ENCODE measurements around the gene AMFR. TPM values are rescaled to one million over a fixed set of nuclear protein-coding genes. Genes with fewer than 3 reads are reported as not detected.
A peak's percentile ranks its signal among the peaks of the same experiment; 100 is the strongest.

Gene AMFR
- total and polyA plus RNA-seq, 2 of the 13 experiments (the other 11 are each of a cell fraction or from before 2014, with no cell fraction given) = 52.9 to 108 TPM

DNA sequence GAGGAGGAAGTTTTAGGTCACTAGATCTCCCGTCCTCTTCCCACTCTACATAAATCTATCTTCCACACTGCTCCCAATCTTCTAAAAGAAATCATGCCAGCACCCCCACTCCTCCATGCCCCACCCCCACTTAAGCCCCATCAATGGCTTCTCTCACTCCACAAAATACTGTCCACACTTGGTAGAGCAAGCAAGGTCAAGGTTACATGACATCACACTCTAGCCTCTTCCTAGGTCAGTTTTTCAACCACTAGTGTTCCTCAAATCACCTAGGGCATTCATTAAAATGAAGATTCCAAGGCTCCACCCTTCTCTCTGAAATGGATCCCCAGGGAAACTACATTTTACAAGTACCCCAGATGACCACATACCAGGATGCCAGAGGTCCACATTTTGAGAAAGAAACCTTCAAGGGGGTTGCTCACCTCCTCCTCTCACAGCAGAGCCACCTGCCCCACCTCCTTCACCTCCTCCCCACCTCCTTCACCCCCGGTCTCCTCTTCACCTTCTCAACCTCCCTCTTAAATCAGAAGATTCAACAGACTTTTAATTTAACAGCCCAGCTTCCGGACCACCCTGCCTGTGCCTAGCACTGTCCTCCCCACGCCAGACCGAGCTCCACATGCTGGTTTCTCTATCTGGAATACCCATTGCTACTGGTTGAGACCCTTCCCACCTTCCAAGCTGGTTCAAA, 3.2 kb downstream of the AMFR start:
- in situ Hi-C loops (cut with HindIII; ENCODE audit: extremely low pct_ligation_motif_present, low pct_unique_long_range_greater_than_20kb) = no loop called here
- BruUV-seq (replicated peaks) = no TSS peak
- TF ChIP-seq ZNF710 (CRISPR knock-in tag; IDR thresholded peaks at IDR 0.05; ENCODE audit: borderline replicate concordance) = no peak
- TF ChIP-seq ZNF225 (CRISPR knock-in tag; IDR thresholded peaks at IDR 0.05) = no peak
- no peak for TF ChIP-seq ZBTB1 (CRISPR knock-in tag; IDR thresholded peaks at IDR 0.05; ENCODE audit: borderline replicate concordance)
- TF ChIP-seq, protein P1, sequence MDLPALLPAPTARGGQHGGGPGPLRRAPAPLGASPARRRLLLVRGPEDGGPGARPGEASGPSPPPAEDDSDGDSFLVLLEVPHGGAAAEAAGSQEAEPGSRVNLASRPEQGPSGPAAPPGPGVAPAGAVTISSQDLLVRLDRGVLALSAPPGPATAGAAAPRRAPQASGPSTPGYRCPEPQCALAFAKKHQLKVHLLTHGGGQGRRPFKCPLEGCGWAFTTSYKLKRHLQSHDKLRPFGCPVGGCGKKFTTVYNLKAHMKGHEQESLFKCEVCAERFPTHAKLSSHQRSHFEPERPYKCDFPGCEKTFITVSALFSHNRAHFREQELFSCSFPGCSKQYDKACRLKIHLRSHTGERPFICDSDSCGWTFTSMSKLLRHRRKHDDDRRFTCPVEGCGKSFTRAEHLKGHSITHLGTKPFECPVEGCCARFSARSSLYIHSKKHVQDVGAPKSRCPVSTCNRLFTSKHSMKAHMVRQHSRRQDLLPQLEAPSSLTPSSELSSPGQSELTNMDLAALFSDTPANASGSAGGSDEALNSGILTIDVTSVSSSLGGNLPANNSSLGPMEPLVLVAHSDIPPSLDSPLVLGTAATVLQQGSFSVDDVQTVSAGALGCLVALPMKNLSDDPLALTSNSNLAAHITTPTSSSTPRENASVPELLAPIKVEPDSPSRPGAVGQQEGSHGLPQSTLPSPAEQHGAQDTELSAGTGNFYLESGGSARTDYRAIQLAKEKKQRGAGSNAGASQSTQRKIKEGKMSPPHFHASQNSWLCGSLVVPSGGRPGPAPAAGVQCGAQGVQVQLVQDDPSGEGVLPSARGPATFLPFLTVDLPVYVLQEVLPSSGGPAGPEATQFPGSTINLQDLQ (CRISPR knock-in tag; IDR thresholded peaks at IDR 0.05) = no peak
- TF ChIP-seq DMAP1 (CRISPR knock-in tag; IDR thresholded peaks at IDR 0.05) = no peak
- TF ChIP-seq ARID5B (CRISPR knock-in tag; IDR thresholded peaks at IDR 0.05) = peak; percentile 35; the same call in 1 of the 2 replicates
- TF ChIP-seq ZNF782 (CRISPR knock-in tag; IDR thresholded peaks at IDR 0.05; ENCODE audit: borderline replicate concordance) = no peak
- TF ChIP-seq ZFP36 (IDR thresholded peaks at IDR 0.05; ENCODE audit: borderline replicate concordance, low read depth, low read length, partially characterized antibody) = no peak
- no peak for TF ChIP-seq SP2 (CRISPR knock-in tag; IDR thresholded peaks at IDR 0.05)

More for the DNA sequence above, 3.2 kb downstream of the AMFR start:
- peaks cover 68% of the 10 kb centered on the region for H3K4me1 ChIP-seq (ENCODE audit: insufficient read depth, low read length)
- no peak overlapping the region for H2AFZ ChIP-seq (ENCODE audit: low read length)
- no peaks in the 10 kb centered on the region; a peak in 2 of 5 replicates for H3K27me3 ChIP-seq (ENCODE audit: control insufficient read depth in 1 of 2, insufficient read depth in 2 of 2, low read length in 2 of 2)
- ATAC-seq = no peak
- WGBS (ENCODE audit: low lambda C conversion rate) = 88% methylated on average over 5 of the region's 5 CpGs
- H3K27ac ChIP-seq (ENCODE audit: extremely low read length, insufficient read depth, low read length) = no peak overlapping the region
- H3K4me3 ChIP-seq (replicated peaks in 1 of 3; ENCODE audit: insufficient read depth in 1 of 3, low read depth in 2 of 3, low read length in 3 of 3) = no peak overlapping the region
- POLR2A ChIA-PET = interaction anchor here (0.7 to 2.3 kb wide), 2 partner anchors 13 to 29 kb away, joined by 3 to 6 read pairs; partner anchors contain the start of genes NUDT21 and OGFOD1
- peaks cover 71% of the 10 kb centered on the region for H3K79me2 ChIP-seq (ENCODE audit: insufficient read depth, low read length)
- peaks cover 0 to 2% of the 10 kb centered on the region in 2 experiments; a peak in 3 of 5 replicates for H3K36me3 ChIP-seq (replicated peaks in 1 of 2; ENCODE audit: control insufficient read depth in 1 of 2, insufficient read depth in 2 of 2, low read length in 2 of 2)
- no peaks in the 10 kb centered on the region for H3K9me3 ChIP-seq (ENCODE audit: low read length)
- DNase-seq (ENCODE audit: low spot score) = peak; percentile 62
- intact Hi-C loops (cut with micrococcal nuclease; ENCODE audit: unreplicated experiment) = loop anchor here (2.0 kb wide), 1 partner anchor 13 kb away; no protein-coding TSS in a partner anchor
- no peak overlapping the region; the same call in 1 of the 2 replicates for H3K9ac ChIP-seq (ENCODE audit: insufficient read depth, low read depth, low read length)
- H3K4me2 ChIP-seq (ENCODE audit: low read depth, low read length) = peak overlapping the region; percentile 89
- no peak for FAIRE-seq
- CTCF ChIA-PET (ENCODE audit: low intra/inter-chr PET ratio, low total read pairs) = no interaction called here
- H4K20me1 ChIP-seq (ENCODE audit: insufficient read depth, low read length) = peaks cover 11% of the 10 kb centered on the region
